AG04449 (cell line): ENCODE data around the gene TPD52L1.

Experiments
- CTCF ChIA-PET: fragments of 350-600 bp; formaldehyde crosslinking; extraction: SDS; loops from one replicate; lab custom pipeline; 2021; ENCODE audit warnings: antibody characterized with exemption; lab: Yijun Ruan, JAX
- POLR2A ChIA-PET: fragments of 400-600, 350-600 bp; formaldehyde crosslinking; extraction: SDS; loops from one replicate; lab custom pipeline; 2020; ENCODE audit warnings: antibody characterized with exemption, inconsistent platforms; lab: Yijun Ruan, JAX
- DNase-seq: peaks from one replicate; pipeline ENCODE4 v3.0.0-alpha.2; 2010; ENCODE audit warnings: low read depth, low spot score
- H3K4me3 ChIP-seq: 2 replicates; pipeline ENCODE4 v1.5.1; 2011; ENCODE audit warnings: low read depth, mild to moderate bottlenecking, control low read depth, low read length
- TF ChIP-seq, protein P1 (sequence below): IDR thresholded peaks from one replicate; pipeline ENCODE4 v1.5.1; 2011; ENCODE audit warnings: mild to moderate bottlenecking, moderate library complexity, low read length, control low read depth, inconsistent platforms; ENCODE audit not compliant: insufficient read depth; ENCODE audit errors: missing control alignments

TPD52L1 gene

DNA sequence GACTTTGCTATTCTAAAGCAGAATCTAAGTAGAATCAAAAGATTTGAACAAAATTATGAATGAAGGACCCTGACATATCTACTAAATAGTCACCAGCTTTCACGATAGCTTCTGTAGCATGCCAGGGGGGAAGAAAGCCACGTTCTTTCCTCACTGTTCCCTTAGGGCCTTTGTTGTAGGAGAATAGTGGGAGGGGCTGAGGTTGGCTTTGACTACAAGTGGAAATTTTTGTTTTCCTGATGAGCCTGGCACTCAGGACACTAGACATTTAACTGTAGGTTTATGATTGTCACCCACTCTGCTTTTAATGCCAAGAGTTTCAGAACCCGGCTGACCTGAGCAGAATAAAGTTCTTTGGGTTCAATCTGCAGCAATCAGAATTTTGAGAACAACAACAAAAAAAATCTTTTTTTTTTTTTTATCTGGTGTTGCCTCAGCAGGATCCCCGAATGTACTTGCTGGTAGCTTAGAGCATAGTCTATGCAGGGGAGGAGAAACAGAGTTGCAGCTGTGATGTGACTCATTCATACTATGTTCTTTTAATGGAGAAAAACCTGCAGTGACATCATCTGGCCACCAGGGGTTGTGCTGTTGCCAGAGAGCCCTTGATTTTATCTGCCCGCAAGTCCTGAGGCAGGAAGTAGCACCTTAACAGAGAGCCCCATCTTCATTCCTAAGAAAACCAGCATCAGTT, 38.5 kb downstream of the TPD52L1 start:
- no peak overlapping the region for H3K4me3 ChIP-seq
- peak; percentile 42 for DNase-seq
- CTCF ChIA-PET = interaction anchor here (0.7 to 4.2 kb wide), 29 partner anchors 8 to 140 kb away, joined by 3 to 33 read pairs (median 4); partner anchors contain the start of gene TPD52L1
- POLR2A ChIA-PET = interaction anchor here (1.1 kb wide), 1 partner anchor 10 kb away, joined by 3 read pairs; no protein-coding TSS in a partner anchor
- TF ChIP-seq, protein P1, sequence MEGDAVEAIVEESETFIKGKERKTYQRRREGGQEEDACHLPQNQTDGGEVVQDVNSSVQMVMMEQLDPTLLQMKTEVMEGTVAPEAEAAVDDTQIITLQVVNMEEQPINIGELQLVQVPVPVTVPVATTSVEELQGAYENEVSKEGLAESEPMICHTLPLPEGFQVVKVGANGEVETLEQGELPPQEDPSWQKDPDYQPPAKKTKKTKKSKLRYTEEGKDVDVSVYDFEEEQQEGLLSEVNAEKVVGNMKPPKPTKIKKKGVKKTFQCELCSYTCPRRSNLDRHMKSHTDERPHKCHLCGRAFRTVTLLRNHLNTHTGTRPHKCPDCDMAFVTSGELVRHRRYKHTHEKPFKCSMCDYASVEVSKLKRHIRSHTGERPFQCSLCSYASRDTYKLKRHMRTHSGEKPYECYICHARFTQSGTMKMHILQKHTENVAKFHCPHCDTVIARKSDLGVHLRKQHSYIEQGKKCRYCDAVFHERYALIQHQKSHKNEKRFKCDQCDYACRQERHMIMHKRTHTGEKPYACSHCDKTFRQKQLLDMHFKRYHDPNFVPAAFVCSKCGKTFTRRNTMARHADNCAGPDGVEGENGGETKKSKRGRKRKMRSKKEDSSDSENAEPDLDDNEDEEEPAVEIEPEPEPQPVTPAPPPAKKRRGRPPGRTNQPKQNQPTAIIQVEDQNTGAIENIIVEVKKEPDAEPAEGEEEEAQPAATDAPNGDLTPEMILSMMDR = peak; percentile 64

GRCh38 chr6:125192610-125192930, 39.0 kb downstream of the TPD52L1 start:
- ChIA-PET POLR2A (no interaction called here), CTCF (interaction anchor here (1.0 to 4.2 kb wide), 18 partner anchors 9 to 121 kb away, joined by 3 to 33 read pairs (median 4); partner anchors contain the start of gene TPD52L1)
- H3K4me3 ChIP-seq = no peak overlapping the region
- TF ChIP-seq, protein P1 = no peak
- no peak for DNase-seq

DNA sequence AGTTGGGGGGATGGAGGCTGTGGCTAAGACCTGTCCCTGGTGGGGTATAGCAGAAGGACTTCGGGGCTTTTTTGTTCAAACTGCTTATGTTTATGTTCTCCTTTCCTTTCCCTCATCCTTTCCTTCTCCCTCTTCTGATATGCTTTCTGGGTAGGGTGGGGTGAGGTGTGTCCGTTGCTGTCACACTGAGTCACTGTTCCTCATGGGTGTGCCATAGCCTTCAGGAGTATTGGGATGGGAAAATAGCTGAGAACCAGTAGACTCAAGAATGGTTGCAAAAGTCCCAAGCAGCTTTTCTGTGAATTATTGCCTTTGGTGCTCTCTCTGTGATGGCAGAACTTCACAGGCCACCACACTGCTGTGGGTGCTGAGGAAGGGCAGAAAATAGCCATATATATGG, 39.6 kb downstream of the TPD52L1 start:
- H3K4me3 ChIP-seq = no peak overlapping the region
- TF ChIP-seq, protein P1 = no peak
- ChIA-PET POLR2A (no interaction called here), CTCF (interaction anchor here (1.0 to 4.2 kb wide), 18 partner anchors 9 to 322 kb away, joined by 3 to 33 read pairs (median 4); partner anchors contain the start of gene TPD52L1)
- no peak for DNase-seq

DNA sequence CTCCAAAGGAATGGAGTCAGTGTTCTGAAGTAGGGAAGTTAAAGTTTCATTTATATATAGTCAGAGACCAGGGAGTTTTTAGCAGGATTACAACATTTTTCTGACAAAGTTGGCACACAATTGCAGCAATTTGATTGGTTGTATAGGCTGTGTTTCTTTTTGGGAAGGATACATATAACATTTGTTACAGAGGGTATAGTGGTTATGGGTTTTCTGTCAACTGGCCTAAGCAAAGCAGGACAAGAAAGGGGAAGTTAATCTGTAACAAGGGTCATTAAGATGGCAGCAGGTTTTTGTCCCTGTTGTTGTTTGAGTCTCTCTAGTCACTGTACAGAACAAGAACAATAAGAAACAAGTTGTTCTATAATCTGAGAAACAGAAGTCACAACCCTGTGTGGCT, 41.4 kb downstream of the TPD52L1 start:
- POLR2A ChIA-PET = no interaction called here

GRCh38 chr6:125195526-125195925, 42.0 kb downstream of the TPD52L1 start:
- H3K4me3 ChIP-seq = no peak overlapping the region
- TF ChIP-seq, protein P1 = no peak
- POLR2A ChIA-PET = interaction anchor here (0.7 kb wide), 1 partner anchor 586 kb away, joined by 3 read pairs; no protein-coding TSS in a partner anchor
- CTCF ChIA-PET = interaction anchor here (1.1 to 1.4 kb wide), 4 partner anchors 11 to 110 kb away, joined by 3 to 4 read pairs (median 4); no protein-coding TSS in a partner anchor
- no peak for DNase-seq

More for the DNA sequence above, 41.4 kb downstream of the TPD52L1 start:
- no peak overlapping the region for H3K4me3 ChIP-seq
- CTCF ChIA-PET = interaction anchor here (3.3 to 4.2 kb wide), 2 partner anchors 14 to 19 kb away, joined by 22 to 33 read pairs; no protein-coding TSS in a partner anchor
- no peak for DNase-seq
- TF ChIP-seq, protein P1 = no peak

DNA sequence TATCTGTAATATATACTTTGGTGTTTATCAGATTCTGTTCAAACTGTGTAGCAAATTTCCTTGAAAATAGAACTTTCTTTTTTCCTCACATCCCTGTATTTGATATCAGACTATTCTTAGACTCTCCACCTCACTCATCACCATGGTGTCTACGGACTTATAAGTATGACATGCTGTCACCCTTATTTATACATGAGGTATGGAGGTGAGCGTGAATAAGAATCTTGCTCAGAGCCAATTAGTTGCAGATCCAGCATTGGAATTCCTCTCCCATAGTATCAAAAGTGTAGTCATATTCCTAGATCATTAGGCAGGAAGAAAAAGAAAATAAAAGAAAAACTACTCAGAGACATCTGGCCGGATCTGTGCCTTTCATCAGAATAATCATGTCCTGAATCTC, 43.0 kb downstream of the TPD52L1 start:
- ChIA-PET POLR2A (interaction anchor here (0.7 kb wide), 1 partner anchor 105 kb away, joined by 3 read pairs; the partner anchor contains the start of gene HDDC2), CTCF (interaction anchor here (1.2 to 1.4 kb wide), 3 partner anchors 12 to 109 kb away, joined by 3 to 4 read pairs (median 3); no protein-coding TSS in a partner anchor)
- no peak for DNase-seq
- TF ChIP-seq, protein P1 = no peak
- H3K4me3 ChIP-seq = no peak overlapping the region
